Type B pancreatic cell (in vitro differentiated cells): ENCODE measurements around the gene ATP2A1. TPM values are rescaled to one million over a fixed set of nuclear protein-coding genes. Genes with fewer than 3 reads are reported as not detected.

Experiments
- DNase-seq: peaks from one replicate; pipeline ENCODE4 v3.0.0; 2021; ENCODE audit warnings: mixed read lengths; ENCODE audit not compliant: unreplicated experiment; ENCODE audit errors: extremely low spot score
- H3K27ac Mint-ChIP-seq: 2 replicates; pipeline ENCODE4 v1.8.0; 2021; ENCODE audit warnings: mild to moderate bottlenecking, mixed read lengths
- H3K27me3 Mint-ChIP-seq: 2 replicates; pipeline ENCODE4 v1.8.0; 2021; ENCODE audit warnings: mixed read lengths
- H3K36me3 Mint-ChIP-seq: 2 replicates; pipeline ENCODE4 v1.8.0; 2021; ENCODE audit warnings: mixed read lengths
- H3K4me1 Mint-ChIP-seq: one replicate; pipeline ENCODE4 v1.8.0; 2021; ENCODE audit warnings: mixed read lengths; ENCODE audit not compliant: unreplicated experiment
- H3K4me3 Mint-ChIP-seq: 2 replicates; pipeline ENCODE4 v1.8.0; 2021; ENCODE audit warnings: mild to moderate bottlenecking, mixed read lengths
- H3K9me3 Mint-ChIP-seq: 2 replicates; pipeline ENCODE4 v1.8.0; 2021; ENCODE audit warnings: mixed read lengths
- CTCF ChIP-seq: fragments of 200-600 bp; sonication (generic); conservative IDR thresholded peaks from 2 replicates; pipeline ENCODE4 v1.5.0; 2021; ENCODE audit warnings: antibody characterized with exemption, mild to moderate bottlenecking
- total RNA-seq: library from RNA; stranded (reverse); gene quantifications from 2 replicates; pipeline ENCODE4 v1.2.1, GENCODE V29; 2021; ENCODE audit warnings: low replicate concordance

ATP2A1 gene
- total RNA-seq, 1 donor from 2014 or later = 4.4 TPM

- no peaks in the 10 kb centered on the region for H3K9me3 Mint-ChIP-seq
- H3K27ac Mint-ChIP-seq = no peak overlapping the region
- no peak for DNase-seq
- H3K4me1 Mint-ChIP-seq = peaks cover 13% of the 10 kb centered on the region
- peak; percentile 21 for TF ChIP-seq CTCF
- H3K36me3 Mint-ChIP-seq = no peaks in the 10 kb centered on the region
- no peak overlapping the region for H3K4me3 Mint-ChIP-seq
- H3K27me3 Mint-ChIP-seq = peaks cover 8% of the 10 kb centered on the region
Observed at GRCh38 chr16:28876973-28877654, 1.2 kb upstream of the ATP2A1 start.

GRCh38 chr16:28877655-28878000, 660 bp upstream of the ATP2A1 start:
- peaks cover 13% of the 10 kb centered on the region for H3K4me1 Mint-ChIP-seq
- no peaks in the 10 kb centered on the region for H3K36me3 Mint-ChIP-seq
- DNase-seq = no peak
- H3K9me3 Mint-ChIP-seq = no peaks in the 10 kb centered on the region
- no peak overlapping the region for H3K27ac Mint-ChIP-seq
- H3K27me3 Mint-ChIP-seq = peaks cover 8% of the 10 kb centered on the region
- H3K4me3 Mint-ChIP-seq = peak overlapping the region; percentile 65
- TF ChIP-seq CTCF = no peak

GRCh38 chr16:28879261-28879840, 1.1 kb downstream of the ATP2A1 start:
- peaks cover 8% of the 10 kb centered on the region for H3K27me3 Mint-ChIP-seq
- peak overlapping the region; percentile 90 for H3K4me3 Mint-ChIP-seq
- peaks cover 23% of the 10 kb centered on the region for H3K4me1 Mint-ChIP-seq
- no peaks in the 10 kb centered on the region for H3K9me3 Mint-ChIP-seq
- DNase-seq = no peak
- TF ChIP-seq CTCF = no peak
- H3K27ac Mint-ChIP-seq = peak overlapping the region; percentile 67
- H3K36me3 Mint-ChIP-seq = no peaks in the 10 kb centered on the region

GRCh38 chr16:28879841-28880588, 1.7 kb downstream of the ATP2A1 start:
- peak; percentile 89 for DNase-seq
- H3K4me3 Mint-ChIP-seq = peak overlapping the region; percentile 90
- peaks cover 23% of the 10 kb centered on the region for H3K4me1 Mint-ChIP-seq
- peaks cover 8% of the 10 kb centered on the region for H3K27me3 Mint-ChIP-seq
- peak; percentile 56 for TF ChIP-seq CTCF
- no peak overlapping the region for H3K27ac Mint-ChIP-seq
- no peaks in the 10 kb centered on the region for H3K9me3 Mint-ChIP-seq
- no peaks in the 10 kb centered on the region for H3K36me3 Mint-ChIP-seq

- Mint-ChIP-seq H3K27ac (no peak overlapping the region), H3K4me1 (peaks cover 23% of the 10 kb centered on the region), H3K27me3 (peaks cover 8% of the 10 kb centered on the region)
Observed at GRCh38 chr16:28880589-28880915, 2.3 kb downstream of the ATP2A1 start.

More at GRCh38 chr16:28880589-28880915, 2.3 kb downstream of the ATP2A1 start:
- DNase-seq = no peak
- peak overlapping the region; percentile 90 for H3K4me3 Mint-ChIP-seq
- no peaks in the 10 kb centered on the region for H3K36me3 Mint-ChIP-seq
- no peak for TF ChIP-seq CTCF
- H3K9me3 Mint-ChIP-seq = no peaks in the 10 kb centered on the region
